NAMALWA (cell line): ENCODE measurements around the gene TXLNA.

Source experiments
- DNase-seq: peaks from one replicate; pipeline ENCODE4 v3.0.0-alpha.2; 2015; ENCODE audit warnings: low spot score

TXLNA gene

GRCh38 chr1:32184650-32185049, 5.2 kb downstream of the TXLNA start:
- no peak for DNase-seq

DNA sequence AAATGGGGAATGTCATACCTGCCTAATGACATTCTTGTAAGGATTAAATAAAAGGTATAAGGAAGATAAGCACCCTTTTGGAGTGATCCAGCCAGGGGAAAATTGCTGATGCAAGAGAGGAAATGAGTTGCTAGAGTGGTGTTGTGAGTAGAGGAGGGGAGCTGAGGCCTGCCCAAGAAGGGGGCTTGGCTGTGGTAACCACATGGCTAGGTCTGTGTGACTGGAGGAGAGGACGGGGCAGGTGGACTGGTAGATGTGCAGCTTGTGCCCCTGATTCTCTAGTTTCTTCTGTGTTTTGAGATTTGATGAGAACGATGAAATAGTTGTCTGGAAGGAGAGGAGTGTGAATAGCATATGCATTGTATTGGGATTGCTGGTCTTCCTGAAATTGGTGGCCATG, 6.6 kb downstream of the TXLNA start:
- DNase-seq, result no peak

DNA sequence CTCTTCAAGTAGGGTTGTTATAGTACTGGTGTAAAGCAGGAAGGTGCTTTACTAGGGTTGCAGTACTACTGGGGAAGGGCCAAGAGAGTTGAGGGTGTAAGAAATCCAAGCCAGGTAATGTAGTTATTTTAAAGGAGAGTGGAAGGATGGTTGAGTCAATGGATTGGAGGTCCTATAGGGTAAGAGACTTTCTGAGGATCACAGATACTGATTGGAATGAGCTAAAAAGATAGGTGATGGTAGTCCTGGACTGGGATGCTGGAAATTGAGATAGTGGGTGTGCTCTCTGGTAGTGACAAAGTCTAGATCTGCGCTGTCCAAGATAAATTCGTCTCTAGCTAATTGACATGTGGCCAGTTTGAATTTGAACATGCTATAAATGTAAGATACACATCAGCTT, 7.0 kb downstream of the TXLNA start:
- DNase-seq, result no peak

DNA sequence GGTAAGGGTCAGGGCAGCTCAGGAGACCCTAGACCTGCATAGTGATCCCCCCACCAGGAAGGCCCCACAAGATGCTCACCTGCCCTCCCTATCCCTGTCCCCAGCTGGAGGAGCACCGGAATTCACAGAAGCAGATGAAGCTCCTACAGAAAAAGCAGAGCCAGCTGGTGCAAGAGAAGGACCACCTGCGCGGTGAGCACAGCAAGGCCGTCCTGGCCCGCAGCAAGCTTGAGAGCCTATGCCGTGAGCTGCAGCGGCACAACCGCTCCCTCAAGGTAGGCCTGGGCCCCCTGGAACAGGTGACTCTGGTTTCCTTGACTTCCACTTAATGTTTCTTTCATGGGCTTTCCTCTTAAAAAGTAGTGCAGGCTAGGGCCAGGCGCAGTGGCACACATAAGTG, 8.4 kb downstream of the TXLNA start:
- no peak for DNase-seq

GRCh38 chr1:32192220-32192948, 12.9 kb downstream of the TXLNA start:
- DNase-seq, result no peak

- no peak for DNase-seq
Observed at GRCh38 chr1:32194984-32195383, 15.5 kb downstream of the TXLNA start.

- DNase-seq, result no peak
Observed at GRCh38 chr1:32195531-32195930, 16.1 kb downstream of the TXLNA start.

DNA sequence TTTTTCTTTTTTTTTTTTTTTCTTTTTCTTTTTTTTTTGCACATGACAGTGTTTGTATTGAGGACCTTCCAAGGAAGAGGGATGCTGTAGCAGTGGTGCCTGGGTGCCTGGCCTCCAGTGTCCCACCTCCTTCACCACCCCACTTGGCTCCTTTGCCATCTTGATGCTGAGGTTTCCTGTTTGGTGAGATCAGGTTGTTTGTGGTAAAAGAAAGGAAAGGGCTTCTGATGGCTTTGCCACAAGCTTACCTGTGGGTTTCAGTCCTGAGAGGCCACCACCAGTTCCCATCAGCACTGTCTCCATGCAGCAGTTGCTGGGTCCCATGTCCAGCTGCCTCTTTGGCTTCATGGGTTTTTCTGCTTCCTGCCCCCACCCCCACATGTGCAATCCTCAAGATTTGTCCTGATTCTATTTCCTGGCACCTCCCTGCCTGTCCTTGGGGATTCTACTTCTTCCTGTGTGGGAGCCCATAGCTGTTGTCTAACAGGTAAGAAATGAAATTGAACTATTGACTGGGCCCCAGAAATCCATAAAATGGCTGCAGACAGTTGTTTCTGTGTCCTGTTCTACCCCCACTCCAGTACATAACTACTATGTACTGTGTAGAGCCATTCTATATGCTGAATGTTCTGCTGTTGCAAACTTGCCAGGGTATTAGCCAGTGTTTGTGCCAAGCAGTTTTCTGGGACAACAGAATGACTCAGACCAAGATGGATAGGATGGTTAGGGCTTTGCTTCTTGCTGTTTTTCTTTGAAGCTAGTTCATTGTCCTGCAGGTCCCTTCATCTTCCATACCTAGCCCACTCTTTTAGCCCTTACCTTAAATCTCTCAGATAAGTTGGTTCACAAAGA, 16.7 kb downstream of the TXLNA start:
- no peak for DNase-seq

DNA sequence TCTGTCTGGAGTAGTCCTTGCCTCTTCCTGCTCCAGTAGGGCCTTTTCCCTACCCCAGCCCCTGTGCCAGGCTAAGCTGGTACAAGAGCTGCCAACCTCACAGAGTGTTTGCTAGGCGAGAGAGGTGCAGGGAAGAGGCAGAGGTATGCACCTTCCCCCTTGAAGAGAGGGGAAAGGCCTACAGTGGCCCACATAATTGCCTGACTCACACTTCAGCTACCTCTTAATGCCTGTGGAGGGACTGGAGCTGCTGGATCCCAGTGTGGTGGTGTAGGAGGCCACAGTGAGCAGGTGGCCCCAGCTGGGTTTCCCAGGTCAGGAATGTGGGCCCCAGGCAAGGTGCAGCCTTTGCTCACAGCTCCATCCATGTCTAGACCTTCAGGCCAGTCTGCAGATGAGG, 17.6 kb downstream of the TXLNA start:
- DNase-seq, result no peak

DNA sequence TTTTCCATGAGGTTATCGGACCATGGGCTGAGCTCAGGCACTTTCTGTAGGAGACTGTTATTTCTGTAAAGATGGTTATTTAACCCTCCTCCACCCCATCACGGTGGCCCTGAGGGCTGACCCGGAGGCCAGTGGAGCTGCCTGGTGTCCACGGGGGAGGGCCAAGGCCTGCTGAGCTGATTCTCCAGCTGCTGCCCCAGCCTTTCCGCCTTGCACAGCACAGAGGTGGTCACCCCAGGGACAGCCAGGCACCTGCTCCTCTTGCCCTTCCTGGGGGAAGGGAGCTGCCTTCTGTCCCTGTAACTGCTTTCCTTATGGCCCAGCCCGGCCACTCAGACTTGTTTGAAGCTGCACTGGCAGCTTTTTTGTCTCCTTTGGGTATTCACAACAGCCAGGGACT, 18.4 kb downstream of the TXLNA start:
- no peak for DNase-seq

- no peak for DNase-seq
Observed at GRCh38 chr1:32198237-32199042, 19.0 kb downstream of the TXLNA start.

DNA sequence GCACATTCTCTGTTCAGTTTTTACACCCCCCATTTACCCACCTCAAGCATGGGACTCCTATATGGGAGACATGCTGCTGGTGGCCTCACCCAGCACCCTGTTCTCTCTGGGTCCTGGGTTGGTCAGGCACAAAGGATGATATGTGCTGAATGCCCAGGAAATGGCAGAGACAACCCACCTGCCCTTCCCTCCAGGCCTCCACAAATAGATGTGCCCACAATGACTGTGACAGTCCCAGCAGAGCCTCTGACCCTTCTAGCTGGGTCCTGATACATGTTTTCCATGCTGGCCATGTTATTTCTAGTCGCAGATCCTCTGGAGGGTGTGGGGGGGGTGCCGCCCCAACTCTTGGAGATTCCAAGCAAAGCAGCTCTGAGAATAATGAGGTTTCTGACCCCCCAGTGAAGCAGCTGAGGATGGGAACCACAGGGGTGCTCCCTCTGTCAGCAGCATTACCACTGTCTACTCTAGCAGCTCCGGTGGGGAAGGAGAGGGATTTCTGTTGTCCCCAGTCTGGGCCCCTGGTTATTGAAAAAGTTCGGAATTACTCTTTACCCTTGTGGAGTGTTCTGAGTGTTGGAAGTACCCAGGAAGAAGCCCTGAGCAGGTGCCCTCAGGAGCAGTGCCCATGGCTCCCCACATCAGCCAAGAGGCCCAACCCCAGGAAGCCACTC, 19.7 kb downstream of the TXLNA start:
- DNase-seq, result no peak

DNA sequence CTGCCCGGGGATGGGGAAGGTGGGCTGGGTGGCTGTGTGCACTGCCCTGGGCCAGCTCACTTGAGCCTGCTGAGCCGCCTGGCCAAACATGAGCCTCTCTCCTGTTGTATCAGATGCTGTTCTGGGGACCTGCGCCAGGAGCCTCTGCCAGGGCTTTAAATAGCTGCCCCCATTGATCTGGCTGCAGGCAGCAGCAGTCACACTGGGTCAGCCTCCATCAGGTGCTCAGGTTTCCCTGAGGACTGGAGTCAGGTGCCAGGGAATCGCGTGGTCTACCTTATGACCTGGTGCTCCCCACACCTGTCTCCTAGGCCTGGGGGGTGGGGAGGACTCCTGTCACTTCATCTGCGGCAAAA, 20.2 kb downstream of the TXLNA start:
- DNase-seq, result no peak

GRCh38 chr1:32200226-32201010, 20.9 kb downstream of the TXLNA start, which contains the start of gene CCDC28B:
Gene CCDC28B, plus strand, starts transcription at chr1:32200595. Its CDS starts 1,341 bp downstream, at chr1:32201936.
- peak; percentile 78 for DNase-seq

GRCh38 chr1:32201011-32201855, 21.8 kb downstream of the TXLNA start:
- DNase-seq, result peak; percentile 62

DNA sequence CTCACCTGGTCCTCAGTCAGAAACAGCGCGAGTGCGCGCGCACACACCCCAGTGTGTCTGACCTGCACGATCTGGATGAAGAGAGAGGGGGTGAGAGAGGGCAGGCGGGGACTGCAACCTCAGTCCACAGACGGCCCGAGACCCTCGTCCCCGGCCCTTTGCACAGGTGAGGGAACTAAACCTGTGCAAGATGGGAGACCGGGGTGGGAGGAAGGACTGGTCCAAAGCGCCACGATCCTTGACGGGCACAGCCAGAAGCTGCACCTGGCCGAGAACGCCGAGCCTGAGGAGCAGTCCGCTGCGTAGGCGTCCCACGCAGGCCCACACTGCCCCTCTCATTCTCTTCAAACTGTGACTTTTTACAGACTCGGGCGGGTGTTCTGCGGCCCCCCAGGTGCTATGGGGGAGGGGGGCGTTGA, 25.5 kb downstream of the TXLNA start:
- no peak for DNase-seq

DNA sequence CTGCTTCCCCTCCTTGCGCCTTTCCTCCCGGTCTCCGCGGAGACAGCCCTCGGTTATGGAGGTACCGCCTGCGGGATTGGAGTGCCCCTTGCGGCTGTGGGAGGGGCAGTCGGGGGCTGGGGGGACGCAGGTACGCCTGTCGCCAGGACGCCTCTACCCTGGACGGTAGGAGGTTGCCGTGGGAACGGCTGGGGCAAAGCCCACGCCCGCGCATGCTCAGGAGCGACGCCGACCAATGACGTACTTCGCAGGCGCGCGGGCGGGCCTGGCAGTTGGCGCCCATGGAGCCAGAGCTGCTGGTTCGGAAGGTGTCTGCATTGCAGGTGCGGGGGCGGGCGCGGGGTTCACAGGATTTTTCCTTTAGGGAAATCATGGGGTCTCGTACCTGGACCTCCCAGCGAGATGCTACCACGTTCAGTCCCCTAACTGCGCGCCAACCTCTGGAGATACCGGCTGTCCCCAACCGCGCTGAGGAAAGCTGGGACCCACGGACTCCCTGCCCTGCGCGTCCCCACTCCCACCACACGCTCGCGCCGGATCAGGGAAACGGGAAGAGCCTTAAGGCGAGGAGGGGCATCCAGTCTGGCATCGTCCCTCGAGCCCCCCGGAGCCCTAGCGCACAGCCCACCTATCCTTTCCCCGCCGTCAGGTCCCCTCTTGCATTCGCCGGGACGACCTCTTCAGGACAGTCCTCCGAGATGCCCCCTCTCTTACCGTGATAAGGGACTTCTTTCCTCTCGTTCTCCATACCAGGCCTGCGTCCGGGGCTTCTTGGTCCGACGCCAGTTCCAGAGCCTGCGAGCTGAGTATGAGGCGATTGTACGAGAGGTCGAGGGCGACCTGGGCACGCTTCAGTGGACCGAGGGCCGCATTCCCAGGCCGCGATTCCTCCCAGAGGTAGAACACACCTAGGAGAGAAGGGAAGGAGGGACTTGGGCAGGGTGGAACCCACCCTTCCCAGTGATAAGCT, 26.2 kb downstream of the TXLNA start, which contains the start of gene IQCC:
Gene IQCC, plus strand, starts transcription at position 271 of the 970 bp plus-strand sequence. Its CDS starts 11 bp downstream, at position 282.
- peak; percentile 87 for DNase-seq

DNA sequence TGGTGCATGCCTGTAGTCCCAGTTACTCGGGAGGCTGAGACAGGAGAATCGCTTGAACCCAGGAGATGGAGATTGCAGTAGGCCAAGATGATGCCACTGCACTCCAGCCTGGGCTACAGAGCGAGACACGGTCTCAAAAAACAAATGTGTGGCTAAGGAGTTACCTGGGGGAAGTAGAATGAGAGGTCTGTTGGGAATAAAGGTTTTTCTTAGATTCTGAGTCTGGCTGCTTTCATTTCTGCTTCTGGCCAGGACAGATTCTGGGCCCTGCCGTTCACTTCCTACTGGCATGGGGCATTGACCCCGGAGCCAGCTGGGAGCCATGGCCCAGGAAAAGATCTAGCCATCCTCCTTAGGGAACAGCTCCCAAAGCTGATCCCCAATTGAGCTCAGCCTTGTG, 29.0 kb downstream of the TXLNA start:
- DNase-seq, result no peak

DNA sequence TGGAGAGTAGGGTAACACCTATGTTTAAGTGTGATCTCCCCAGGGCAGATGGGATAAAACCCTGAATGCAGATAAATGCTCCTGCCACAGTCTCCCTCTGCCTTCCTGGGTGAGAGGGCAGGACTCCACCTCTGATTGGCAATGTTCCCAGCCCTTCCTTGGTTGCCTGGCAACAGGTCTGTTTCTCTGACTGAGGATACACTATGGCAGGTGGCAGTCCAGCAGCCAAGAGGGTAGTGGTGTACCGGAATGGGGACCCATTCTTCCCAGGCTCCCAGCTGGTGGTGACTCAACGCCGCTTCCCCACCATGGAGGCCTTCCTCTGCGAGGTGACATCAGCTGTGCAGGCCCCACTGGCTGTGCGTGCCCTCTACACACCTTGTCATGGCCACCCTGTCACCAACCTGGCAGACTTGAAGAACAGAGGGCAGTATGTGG, 29.4 kb downstream of the TXLNA start, which contains the start of gene DCDC2B:
Gene DCDC2B, plus strand, starts transcription at position 199 of the 438 bp plus-strand sequence. Its CDS starts 5 bp downstream, at position 204.
- DNase-seq, result no peak
